ENCODE data around the gene ASIC1. TPM values are rescaled to one million over a fixed set of nuclear protein-coding genes. Genes with fewer than 3 reads are reported as not detected.
"Not testable (repeated sequence)": the region's sequence is repeated elsewhere in the genome, so short reads cannot be mapped to it uniquely, and the experiment has no call there.

ASIC1 gene
- total and polyA plus RNA-seq, 5 donors: 1.3 to 4.5 (median 2.8) TPM

GRCh38 chr12:50024227-50024626 is 33.2 kb upstream of the ASIC1 start:
- no peaks in the 10 kb centered on the region for H3K27me3 ChIP-seq (ENCODE audit: control insufficient read depth, insufficient read depth)
- DNase-seq (no peak), ATAC-seq (no peak)
- intact Hi-C loops (cut with DNase I): no loop called here
- H3K4me1 ChIP-seq (ENCODE audit: control insufficient read depth, insufficient read depth, low read length): peaks cover 3% of the 10 kb centered on the region
- H3K27ac ChIP-seq (ENCODE audit: low read length): no peak overlapping the region
- no peak overlapping the region for H3K4me3 ChIP-seq (ENCODE audit: low read length)
- 78% methylated on average over 8 of the region's 8 CpGs for WGBS
- no peaks in the 10 kb centered on the region for H3K9me3 ChIP-seq (ENCODE audit: control insufficient read depth, low read length)

DNA sequence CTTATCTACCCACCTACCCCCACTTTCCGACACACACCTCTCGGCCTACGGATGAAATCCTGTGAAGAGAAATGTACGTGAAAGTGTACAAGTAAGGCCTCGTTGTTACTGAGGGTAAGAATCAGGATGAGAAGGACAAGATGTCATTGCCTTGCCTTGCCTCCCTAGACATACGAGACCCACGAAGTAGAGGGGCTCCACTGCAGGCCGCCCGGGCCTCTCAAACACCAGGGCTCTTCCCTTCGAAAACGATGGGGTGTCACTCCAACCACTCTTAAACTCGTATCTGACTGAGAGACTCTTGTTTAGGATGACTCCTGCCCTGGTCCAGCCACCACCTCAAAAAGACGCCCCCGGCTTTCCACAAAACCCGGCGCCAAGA is 32.6 kb upstream of the ASIC1 start:
- H3K4me3 ChIP-seq (ENCODE audit: low read length): peak overlapping the region; percentile 46
- no peak for DNase-seq
- 1% methylated on average over 16 of the region's 16 CpGs for WGBS
- no peaks in the 10 kb centered on the region for H3K9me3 ChIP-seq (ENCODE audit: control insufficient read depth, low read length)
- H3K27ac ChIP-seq (ENCODE audit: low read length): no peak overlapping the region
- ATAC-seq: peak; percentile 14 to 28
- no peaks in the 10 kb centered on the region for H3K27me3 ChIP-seq (ENCODE audit: control insufficient read depth, insufficient read depth)
- H3K4me1 ChIP-seq (ENCODE audit: control insufficient read depth, insufficient read depth, low read length): peaks cover 3% of the 10 kb centered on the region
- intact Hi-C loops (cut with DNase I): no loop called here

GRCh38 chr12:50025187-50026059 is 32.0 kb upstream of the ASIC1 start, which contains the start of gene RACGAP1:
TSS of gene RACGAP1 (minus strand) at chr12:50025494. CDS start at chr12:50016715, 8,779 bp downstream.
- WGBS: 5% methylated on average over 47 of the region's 47 CpGs
- ATAC-seq: peak; percentile 97 to 99
- intact Hi-C loops (cut with DNase I): no loop called here
- Histone ChIP-seq H3K4me1 (ENCODE audit: control insufficient read depth, insufficient read depth, low read length) (peaks cover 3% of the 10 kb centered on the region), H3K27me3 (ENCODE audit: control insufficient read depth, insufficient read depth) (no peaks in the 10 kb centered on the region), H3K27ac (ENCODE audit: low read length) (no peak within 1 kb of the TSS), H3K9me3 (ENCODE audit: control insufficient read depth, low read length) (no peaks in the 10 kb centered on the region), H3K4me3 (ENCODE audit: low read length) (peak within 1 kb of the TSS; percentile 62)
- DNase-seq: peak; percentile 96 to 97 (median 97)

GRCh38 chr12:50026691-50027090 is 30.7 kb upstream of the ASIC1 start:
- Histone ChIP-seq H3K27me3 (ENCODE audit: control insufficient read depth, insufficient read depth) (no peaks in the 10 kb centered on the region), H3K4me3 (ENCODE audit: low read length) (no peak overlapping the region), H3K4me1 (ENCODE audit: control insufficient read depth, insufficient read depth, low read length) (peaks cover 3% of the 10 kb centered on the region), H3K27ac (ENCODE audit: low read length) (no peak overlapping the region), H3K9me3 (ENCODE audit: control insufficient read depth, low read length) (no peaks in the 10 kb centered on the region)
- ATAC-seq: no peak
- DNase-seq: no peak
- 94% methylated on average over 3 of the region's 3 CpGs for WGBS
- intact Hi-C loops (cut with DNase I): no loop called here

- ATAC-seq; H3K27me3 ChIP-seq (ENCODE audit: control insufficient read depth, insufficient read depth); H3K27ac ChIP-seq (ENCODE audit: low read length); DNase-seq; H3K9me3 ChIP-seq (ENCODE audit: control insufficient read depth, low read length); intact Hi-C loops (cut with DNase I); H3K4me1 ChIP-seq (ENCODE audit: control insufficient read depth, insufficient read depth, low read length); H3K4me3 ChIP-seq (ENCODE audit: low read length): not testable (repeated sequence)
- 84% methylated on average over 9 of the region's 9 CpGs for WGBS
Observed at GRCh38 chr12:50030449-50030848, 26.9 kb upstream of the ASIC1 start.

DNA sequence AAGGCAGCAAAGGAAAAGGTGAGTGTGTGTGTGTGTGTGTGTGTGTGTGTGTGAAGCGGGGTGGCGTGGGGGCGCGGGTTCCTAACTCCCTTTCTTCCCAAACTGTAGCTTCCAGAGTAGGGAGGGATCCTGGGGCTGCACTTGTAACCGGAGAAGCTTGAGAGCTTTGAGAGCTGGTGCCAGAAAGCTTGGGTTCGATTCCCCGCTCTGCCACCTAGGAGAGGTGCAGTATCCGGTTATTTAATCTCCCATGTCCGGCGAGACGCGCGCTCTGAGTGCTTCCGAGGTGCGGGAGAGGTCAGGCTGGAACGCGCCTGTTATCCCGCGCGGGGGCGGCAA is 24.9 kb upstream of the ASIC1 start:
- Histone ChIP-seq H3K9me3 (ENCODE audit: control insufficient read depth, low read length) (no peaks in the 10 kb centered on the region), H3K27ac (ENCODE audit: low read length) (no peak overlapping the region), H3K27me3 (ENCODE audit: control insufficient read depth, insufficient read depth) (no peaks in the 10 kb centered on the region), H3K4me3 (ENCODE audit: low read length) (peak overlapping the region; percentile 9), H3K4me1 (ENCODE audit: control insufficient read depth, insufficient read depth, low read length) (no peaks in the 10 kb centered on the region)
- ATAC-seq (peak in 1 of 2 donors; percentile 16), DNase-seq (no peak)
- WGBS: 18% methylated on average over 21 of the region's 21 CpGs
- intact Hi-C loops (cut with DNase I): no loop called here

GRCh38 chr12:50032854-50033581 is 24.4 kb upstream of the ASIC1 start:
- peak overlapping the region; percentile 11 for H3K4me3 ChIP-seq (ENCODE audit: low read length)
- peak; percentile 50 to 66 for ATAC-seq
- WGBS: 14% methylated on average over 37 of the region's 37 CpGs
- H3K9me3 ChIP-seq (ENCODE audit: control insufficient read depth, low read length): no peaks in the 10 kb centered on the region
- H3K4me1 ChIP-seq (ENCODE audit: control insufficient read depth, insufficient read depth, low read length): no peaks in the 10 kb centered on the region
- intact Hi-C loops (cut with DNase I): no loop called here
- no peak overlapping the region for H3K27ac ChIP-seq (ENCODE audit: low read length)
- H3K27me3 ChIP-seq (ENCODE audit: control insufficient read depth, insufficient read depth): no peaks in the 10 kb centered on the region
- peak in 1 of 3 donors; percentile 65 for DNase-seq

- WGBS: 80% methylated on average over 4 of the region's 4 CpGs
- H3K4me3 ChIP-seq (ENCODE audit: low read length): no peak overlapping the region
- intact Hi-C loops (cut with DNase I): no loop called here
- ATAC-seq (no peak), DNase-seq (no peak)
- no peak overlapping the region for H3K27ac ChIP-seq (ENCODE audit: low read length)
- no peaks in the 10 kb centered on the region for H3K4me1 ChIP-seq (ENCODE audit: control insufficient read depth, insufficient read depth, low read length)
- no peaks in the 10 kb centered on the region for H3K9me3 ChIP-seq (ENCODE audit: control insufficient read depth, low read length)
- no peaks in the 10 kb centered on the region for H3K27me3 ChIP-seq (ENCODE audit: control insufficient read depth, insufficient read depth)
Observed at GRCh38 chr12:50038336-50038735, 19.1 kb upstream of the ASIC1 start.

GRCh38 chr12:50039151-50039835 is 18.1 kb upstream of the ASIC1 start:
- WGBS: 48% methylated on average over 9 of the region's 9 CpGs
- intact Hi-C loops (cut with DNase I): no loop called here
- Histone ChIP-seq H3K27me3 (ENCODE audit: control insufficient read depth, insufficient read depth) (no peaks in the 10 kb centered on the region), H3K4me3 (ENCODE audit: low read length) (no peak overlapping the region), H3K9me3 (ENCODE audit: control insufficient read depth, low read length) (no peaks in the 10 kb centered on the region), H3K27ac (ENCODE audit: low read length) (no peak overlapping the region), H3K4me1 (ENCODE audit: control insufficient read depth, insufficient read depth, low read length) (no peaks in the 10 kb centered on the region)
- ATAC-seq (peak; percentile 87 to 90), DNase-seq (peak; percentile 88 to 97 (median 94))

GRCh38 chr12:50040657-50041056 is 16.7 kb upstream of the ASIC1 start:
- intact Hi-C loops (cut with DNase I): no loop called here
- no peak overlapping the region for H3K4me3 ChIP-seq (ENCODE audit: low read length)
- no peak overlapping the region for H3K27ac ChIP-seq (ENCODE audit: low read length)
- H3K9me3 ChIP-seq (ENCODE audit: control insufficient read depth, low read length): no peaks in the 10 kb centered on the region
- no peak for DNase-seq
- H3K4me1 ChIP-seq (ENCODE audit: control insufficient read depth, insufficient read depth, low read length): no peaks in the 10 kb centered on the region
- no peaks in the 10 kb centered on the region for H3K27me3 ChIP-seq (ENCODE audit: control insufficient read depth, insufficient read depth)
- WGBS: 60% methylated on average over 4 of the region's 4 CpGs
- ATAC-seq: no peak

Data from right cardiac atrium (tissue), 5 donors.